NCI-H1417 (cell line): ENCODE data around the gene FAM8A1.

Source experiments
- DNase-seq, 3 experiments: peaks; one replicate each; lab custom pipeline; 2025; lab: John Stamatoyannopoulos, UW

FAM8A1 gene

DNA sequence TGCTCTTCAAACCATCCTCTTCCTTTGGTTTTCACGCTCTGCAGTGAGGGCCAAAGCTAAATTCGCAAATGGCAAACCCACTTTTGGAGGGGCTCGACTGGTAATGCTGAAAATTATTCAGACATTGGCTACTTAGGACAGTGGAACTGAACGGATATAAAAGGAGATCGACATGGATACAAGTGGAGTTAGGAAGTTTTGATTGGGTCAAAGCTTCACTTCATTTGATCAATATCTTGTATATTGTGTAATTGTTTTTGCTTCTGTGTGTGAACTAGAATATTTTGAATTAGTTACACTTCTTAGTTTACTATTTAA, 1.2 kb downstream of the FAM8A1 start:
- no peak for DNase-seq

DNA sequence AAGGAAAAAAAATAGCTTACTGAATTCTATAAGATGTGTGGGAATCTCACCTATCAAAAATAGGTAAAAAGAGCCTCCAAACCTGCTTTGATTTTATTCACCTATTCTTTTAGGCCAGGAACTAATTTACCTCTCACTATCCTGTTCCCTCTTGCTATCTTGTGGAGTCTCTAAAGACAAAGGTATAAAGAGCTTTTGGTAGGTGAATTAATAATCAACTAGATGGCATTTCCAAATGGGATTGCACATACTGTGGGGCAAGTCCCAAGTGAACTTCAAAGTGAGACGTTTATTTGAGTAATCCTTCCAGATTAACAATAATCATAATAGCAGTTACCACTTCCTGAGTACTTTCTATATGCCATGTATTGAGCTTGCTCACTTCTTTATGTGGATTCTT, 2.8 kb downstream of the FAM8A1 start:
- DNase-seq: no peak

DNA sequence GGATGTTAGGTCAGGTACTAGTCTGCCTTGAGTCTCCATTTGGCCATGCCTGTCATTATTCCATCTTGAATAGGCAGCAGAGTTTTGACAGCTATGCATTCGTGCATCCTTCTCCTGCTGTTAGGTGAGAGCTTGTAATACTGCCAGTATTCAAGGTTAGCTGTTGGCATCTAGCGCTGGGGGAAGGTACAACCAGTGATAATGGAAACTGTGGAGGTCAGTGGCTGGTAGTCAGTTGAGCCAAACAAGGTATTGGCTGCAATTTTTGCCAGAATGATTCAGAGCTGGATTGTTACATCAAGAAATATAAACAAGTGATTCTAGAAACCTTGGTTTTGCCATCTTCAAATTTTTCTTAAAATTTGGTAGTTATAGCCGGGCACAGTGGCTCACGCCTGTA, 6.5 kb downstream of the FAM8A1 start:
- no peak for DNase-seq

DNA sequence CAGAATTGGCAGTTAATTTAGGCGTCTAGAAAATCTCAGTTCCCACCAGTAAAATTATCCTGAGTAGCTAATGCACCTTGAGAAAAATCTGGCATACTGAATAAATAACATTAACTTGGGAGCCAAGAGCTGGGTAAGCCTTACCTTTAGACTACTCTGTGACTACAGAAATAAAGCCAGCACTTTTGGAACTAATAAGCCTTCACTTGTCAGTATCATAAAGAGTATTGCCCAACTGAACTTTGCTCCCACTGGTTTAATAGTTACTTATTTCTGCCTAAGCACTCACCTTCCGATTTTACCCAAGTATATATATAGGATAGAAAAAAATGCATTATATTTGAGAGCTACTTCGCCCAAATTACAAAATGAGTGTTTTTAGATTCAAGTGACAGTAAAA, 10.7 kb downstream of the FAM8A1 start:
- DNase-seq: no peak

GRCh38 chr6:17612048-17612447, 11.9 kb downstream of the FAM8A1 start:
- DNase-seq: no peak

DNA sequence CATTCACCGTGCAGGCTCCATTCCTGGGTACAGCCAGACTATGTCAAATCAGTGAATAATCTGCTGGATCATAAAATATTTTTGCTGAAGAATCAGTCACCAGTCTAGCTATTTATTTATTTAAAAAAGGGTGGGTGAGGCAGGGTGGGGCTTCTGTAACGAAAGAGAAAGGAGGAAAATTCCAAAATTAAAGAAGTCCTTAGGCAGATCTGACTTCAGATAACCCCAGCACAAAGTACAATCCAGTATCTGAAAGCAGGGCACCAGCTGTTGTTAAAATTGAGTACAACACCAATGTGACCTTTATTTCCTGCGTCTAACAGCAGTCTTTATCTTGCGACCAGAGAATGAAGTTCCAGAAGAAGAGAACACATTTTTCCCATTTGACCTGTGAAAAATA, 15.7 kb downstream of the FAM8A1 start:
- no peak for DNase-seq

DNA sequence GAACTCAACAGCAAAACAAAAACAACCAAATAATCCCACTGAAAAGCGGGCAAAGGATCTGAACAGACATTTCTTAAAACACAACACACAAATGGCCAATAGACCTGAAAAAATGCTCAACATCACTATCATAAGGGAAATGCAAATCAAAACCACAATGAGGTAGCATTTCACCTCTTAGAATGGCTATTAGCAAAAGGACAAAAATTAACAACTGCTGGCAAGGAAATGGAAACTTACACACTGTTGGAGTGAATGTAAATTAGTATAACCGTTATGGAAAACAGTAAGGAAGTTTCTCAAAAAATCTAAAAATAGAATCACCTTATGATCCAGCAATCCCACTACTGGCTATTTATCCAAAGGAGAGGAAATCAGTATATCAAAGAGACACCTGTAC, 20.9 kb downstream of the FAM8A1 start:
- no peak for DNase-seq

GRCh38 chr6:17622144-17622543, 22.0 kb downstream of the FAM8A1 start:
- no peak for DNase-seq

- no peak for DNase-seq
Observed at GRCh38 chr6:17624396-17624795, 24.3 kb downstream of the FAM8A1 start.

- DNase-seq: no peak
Observed at GRCh38 chr6:17628873-17629272, 28.8 kb downstream of the FAM8A1 start.

- DNase-seq: no peak
Observed at GRCh38 chr6:17629824-17630510, 29.9 kb downstream of the FAM8A1 start.

GRCh38 chr6:17630511-17631073, 30.5 kb downstream of the FAM8A1 start:
- no peak for DNase-seq

DNA sequence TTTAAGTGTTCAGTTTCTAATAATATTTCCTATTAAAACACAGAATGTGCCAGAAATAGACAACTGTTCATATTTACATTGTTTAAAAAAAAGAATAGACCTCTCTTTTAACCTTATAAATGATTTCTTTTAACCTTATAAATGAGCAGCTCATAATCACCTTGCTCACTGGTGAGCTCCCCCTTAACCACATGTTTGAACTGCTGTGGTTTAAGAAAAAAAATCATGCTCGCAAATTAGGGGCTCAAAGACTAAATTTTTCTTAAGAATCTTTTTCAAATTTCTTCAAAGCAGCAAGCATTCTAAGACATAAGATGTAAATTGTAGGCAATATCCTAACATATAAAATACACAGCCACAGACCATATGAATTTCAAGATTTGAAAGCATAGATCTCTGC, 32.8 kb downstream of the FAM8A1 start:
- DNase-seq: no peak

- no peak for DNase-seq
Observed at GRCh38 chr6:17633465-17634188, 33.5 kb downstream of the FAM8A1 start.

DNA sequence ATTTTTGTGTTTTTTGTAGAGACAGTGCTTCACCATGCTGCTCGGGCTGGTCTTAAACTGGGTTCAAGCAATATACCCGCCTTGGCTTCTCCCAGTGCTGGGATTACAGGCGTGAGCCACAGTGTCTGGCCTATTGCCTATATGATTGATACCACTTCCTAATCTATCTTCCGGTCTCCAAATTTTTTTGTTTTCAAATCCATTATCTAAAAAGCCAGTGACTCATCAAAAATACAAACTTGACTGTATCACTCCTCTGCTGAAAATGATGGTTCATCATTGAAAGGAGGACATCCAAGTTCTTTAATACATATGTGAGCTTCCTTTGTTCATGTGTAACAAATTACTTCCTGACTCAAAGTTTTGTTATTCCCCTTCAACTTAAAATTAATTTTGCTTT, 35.5 kb downstream of the FAM8A1 start:
- DNase-seq: no peak

DNA sequence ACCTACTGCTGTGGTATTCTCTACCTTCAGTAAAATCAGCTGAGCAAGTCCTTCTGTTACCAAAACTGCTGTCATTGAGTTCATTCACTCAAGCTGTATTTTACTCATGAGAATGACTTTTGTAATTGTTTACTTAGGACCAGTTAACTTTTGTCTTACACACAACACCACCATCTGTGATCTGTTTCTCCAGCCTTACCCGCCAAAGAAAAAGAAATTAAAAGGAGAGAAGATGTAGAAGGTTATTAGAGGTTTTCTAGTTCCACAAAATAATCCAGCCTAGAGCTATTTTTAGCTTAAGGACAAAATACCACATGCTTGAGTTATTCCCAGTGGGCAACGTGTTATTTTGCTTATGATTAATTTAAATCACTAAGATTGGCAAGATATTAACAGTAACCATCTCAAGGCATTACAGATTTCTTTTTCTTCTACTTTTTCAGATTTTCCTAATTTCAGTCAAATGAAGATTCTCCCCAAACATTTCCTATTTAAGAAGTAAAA, 38.2 kb downstream of the FAM8A1 start:
- no peak for DNase-seq

GRCh38 chr6:17640477-17640917, 40.4 kb downstream of the FAM8A1 start:
- no peak for DNase-seq

DNA sequence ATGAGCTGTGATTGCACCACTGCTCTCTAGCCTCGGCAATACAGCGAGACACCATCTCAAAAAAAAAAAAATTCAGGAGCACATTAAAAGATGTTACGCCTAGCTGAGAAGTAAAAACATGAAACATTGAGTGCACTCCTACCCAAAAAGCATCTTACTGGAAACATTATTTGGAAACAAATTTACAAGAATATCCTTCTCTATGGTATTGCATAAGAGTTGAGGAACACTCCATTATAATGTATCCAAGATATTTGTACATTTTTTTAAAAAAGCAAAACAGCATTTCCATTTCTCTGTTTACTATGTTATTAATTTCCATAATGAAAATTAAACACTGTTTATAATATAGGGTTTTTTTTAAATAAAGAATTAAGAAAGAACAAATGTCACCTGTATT, 48.6 kb downstream of the FAM8A1 start:
- no peak for DNase-seq

DNA sequence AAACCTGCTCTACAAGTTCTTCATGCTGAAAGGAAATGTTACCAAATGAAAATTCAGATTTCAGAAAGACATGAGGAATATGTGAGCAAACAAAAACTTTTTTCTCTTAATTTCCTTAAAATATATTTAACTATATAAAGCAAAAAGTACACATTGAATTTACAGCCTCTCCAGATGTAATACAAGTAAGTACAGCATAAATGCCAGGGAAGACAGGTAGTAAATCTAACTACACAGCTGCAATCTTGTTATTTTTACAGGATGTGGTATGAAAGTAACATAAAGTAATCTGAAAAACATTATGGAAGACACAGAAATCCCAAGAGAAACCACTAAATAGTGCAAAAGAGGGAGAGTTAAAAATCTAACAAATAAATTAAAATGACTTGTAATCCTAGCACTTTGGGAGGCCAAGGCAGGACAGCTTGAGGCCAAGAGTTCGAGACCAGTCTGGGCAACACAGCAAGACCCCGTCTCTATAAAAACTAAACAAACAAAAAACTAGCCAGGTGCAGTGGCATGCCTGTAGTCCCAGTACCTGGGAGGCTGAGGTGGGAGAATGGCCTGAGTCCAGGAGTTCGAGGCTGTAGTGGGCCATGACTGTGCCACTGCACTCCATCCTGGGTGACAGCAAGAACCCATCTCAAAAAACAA, 50.7 kb downstream of the FAM8A1 start:
- DNase-seq: no peak

- no peak for DNase-seq
Observed at GRCh38 chr6:17653198-17653882, 53.2 kb downstream of the FAM8A1 start.

- DNase-seq: no peak
Observed at GRCh38 chr6:17656092-17656491, 56.0 kb downstream of the FAM8A1 start.

DNA sequence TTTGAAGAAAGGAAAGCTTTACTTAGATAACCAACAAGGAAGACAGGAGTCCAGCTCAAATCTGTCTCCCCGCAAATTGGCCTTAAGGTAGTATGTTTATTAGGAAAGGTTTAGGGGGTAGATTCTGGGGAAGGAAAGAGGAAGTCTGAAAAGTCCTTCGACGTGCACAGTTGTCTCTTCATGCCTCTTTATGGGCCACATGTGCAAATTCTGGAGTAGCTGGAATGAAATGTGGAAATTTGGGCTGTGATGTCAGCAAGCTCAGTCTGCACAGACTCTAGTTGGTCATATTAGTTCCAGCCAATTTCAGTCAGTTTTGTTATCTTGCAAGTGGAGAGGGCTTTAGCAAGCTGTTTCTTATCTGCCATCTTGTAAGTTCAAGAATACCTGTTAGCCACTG, 56.5 kb downstream of the FAM8A1 start:
- no peak for DNase-seq
